RWPE2 (cell line): ENCODE data around the gene ISG20L2.

Source experiments
- ATAC-seq: fragments of 200-7000 bp; cut with Tn5 transposase; 3 replicates; pipeline ENCODE4 v1.9.1; 2021; ENCODE audit warnings: low read depth
- DNase-seq: peaks from one replicate; pipeline ENCODE4 v3.0.0-alpha.2; 2020; ENCODE audit warnings: low spot score
- H3K27ac ChIP-seq: fragments of 450-650 bp; 2 replicates; pipeline ENCODE4 v1.5.1; 2017; ENCODE audit warnings: mild to moderate bottlenecking; ENCODE audit not compliant: poor library complexity, severe bottlenecking
- H3K27me3 ChIP-seq: fragments of 250-450 bp; sonication (Bioruptor Pico); 2 replicates; pipeline ENCODE4 v1.5.1; 2021; ENCODE audit warnings: mild to moderate bottlenecking, moderate library complexity; ENCODE audit not compliant: insufficient read depth, poor library complexity, severe bottlenecking
- H3K36me3 ChIP-seq: fragments of 250-450 bp; sonication (Bioruptor Pico); 2 replicates; pipeline ENCODE4 v1.5.1; 2020; ENCODE audit warnings: low read depth, mild to moderate bottlenecking, moderate library complexity
- H3K4me1 ChIP-seq: fragments of 250-450 bp; sonication (Bioruptor Pico); 2 replicates; pipeline ENCODE4 v1.5.1; 2021; ENCODE audit warnings: mild to moderate bottlenecking, moderate library complexity; ENCODE audit not compliant: insufficient read depth, poor library complexity, severe bottlenecking
- H3K4me3 ChIP-seq: fragments of 250-450 bp; sonication (Bioruptor Pico); 2 replicates; pipeline ENCODE4 v1.5.1; 2021; ENCODE audit warnings: mild to moderate bottlenecking, moderate library complexity; ENCODE audit not compliant: severe bottlenecking
- H3K9me3 ChIP-seq: fragments of 250-450 bp; sonication (Bioruptor Pico); 2 replicates; pipeline ENCODE4 v1.5.1; 2021; ENCODE audit warnings: mild to moderate bottlenecking, moderate library complexity; ENCODE audit not compliant: severe bottlenecking
- CTCF ChIP-seq: fragments of 450-650 bp; IDR thresholded peaks from one replicate; pipeline ENCODE4 v1.5.1; 2017; ENCODE audit warnings: mild to moderate bottlenecking, moderate library complexity; ENCODE audit not compliant: poor library complexity, severe bottlenecking

ISG20L2 gene

GRCh38 chr1:156725683-156726280, 2.8 kb downstream of the ISG20L2 start:
- H3K36me3 ChIP-seq, result peaks cover 53% of the 10 kb centered on the region
- H3K9me3 ChIP-seq, result no peaks in the 10 kb centered on the region
- peak; percentile 87 for TF ChIP-seq CTCF
- DNase-seq (no peak), ATAC-seq (peak; percentile 69)
- H3K27me3 ChIP-seq, result no peaks in the 10 kb centered on the region
- H3K27ac ChIP-seq, result peak overlapping the region; percentile 73
- H3K4me1 ChIP-seq, result peaks cover 8% of the 10 kb centered on the region
- peak overlapping the region; percentile 75 for H3K4me3 ChIP-seq

GRCh38 chr1:156721535-156721934, 7.0 kb downstream of the ISG20L2 start:
- Histone ChIP-seq H3K4me1 (peaks cover 8% of the 10 kb centered on the region), H3K36me3 (peaks cover 47% of the 10 kb centered on the region), H3K27ac (no peak overlapping the region), H3K9me3 (no peaks in the 10 kb centered on the region), H3K27me3 (no peaks in the 10 kb centered on the region), H3K4me3 (no peak overlapping the region)
- DNase-seq (no peak), ATAC-seq (no peak)
- TF ChIP-seq CTCF, result no peak

GRCh38 chr1:156721131-156721530, 7.4 kb downstream of the ISG20L2 start:
- Histone ChIP-seq H3K4me1 (peaks cover 8% of the 10 kb centered on the region), H3K27me3 (no peaks in the 10 kb centered on the region), H3K27ac (no peak overlapping the region), H3K4me3 (no peak overlapping the region), H3K36me3 (peaks cover 43% of the 10 kb centered on the region), H3K9me3 (no peaks in the 10 kb centered on the region)
- ATAC-seq (no peak), DNase-seq (no peak)
- no peak for TF ChIP-seq CTCF

GRCh38 chr1:156717351-156717750, 11.2 kb downstream of the ISG20L2 start:
- ATAC-seq (no peak), DNase-seq (no peak)
- Histone ChIP-seq H3K36me3 (peaks cover 7% of the 10 kb centered on the region), H3K9me3 (no peaks in the 10 kb centered on the region), H3K27me3 (no peaks in the 10 kb centered on the region), H3K4me3 (no peak overlapping the region), H3K27ac (no peak overlapping the region), H3K4me1 (peaks cover 12% of the 10 kb centered on the region)
- no peak for TF ChIP-seq CTCF

GRCh38 chr1:156714830-156715229, 13.7 kb downstream of the ISG20L2 start:
- TF ChIP-seq CTCF, result no peak
- no peak for ATAC-seq

More at GRCh38 chr1:156714830-156715229, 13.7 kb downstream of the ISG20L2 start:
- H3K9me3 ChIP-seq, result no peaks in the 10 kb centered on the region
- H3K27me3 ChIP-seq, result no peaks in the 10 kb centered on the region
- no peaks in the 10 kb centered on the region for H3K36me3 ChIP-seq
- H3K4me1 ChIP-seq, result peaks cover 25% of the 10 kb centered on the region
- H3K27ac ChIP-seq, result no peak overlapping the region
- H3K4me3 ChIP-seq, result no peak overlapping the region
- DNase-seq, result no peak
